Liver (tissue), 3 donors: Measurements from ENCODE around the gene NAXE.

Source experiments
- ATF3 ChIP-seq: IDR thresholded peaks from 2 replicates; pipeline ENCODE4 v1.6.1; 2016; ENCODE audit warnings: antibody characterized with exemption
- EGR1 ChIP-seq, 2 donors: IDR thresholded peaks; 2 replicates each; pipeline ENCODE4 v1.6.1; 2016 to 2018; ENCODE audit warnings: antibody characterized with exemption in 2 of 2, low read depth in 2 of 2
- HNF4A ChIP-seq, 2 donors: conservative IDR thresholded peaks; 2 replicates each; pipeline ENCODE4 v1.6.1; 2016; ENCODE audit warnings: antibody characterized with exemption in 2 of 2, mild to moderate bottlenecking in 2 of 2
- JUND ChIP-seq, 2 donors: IDR thresholded peaks; 2 replicates each; pipeline ENCODE4 v1.6.1; 2016; ENCODE audit warnings: antibody characterized with exemption in 2 of 2
- ZBTB33 ChIP-seq: IDR thresholded peaks from 2 replicates; pipeline ENCODE4 v1.6.1; 2016; ENCODE audit warnings: antibody characterized with exemption
- TF ChIP-seq, protein P1 (sequence below): fragments of 150-350 bp; IDR thresholded peaks from 2 replicates; pipeline ENCODE4 v1.5.1; 2017; ENCODE audit warnings: improper control_type of control experiment, low read depth, low read length; ENCODE audit not compliant: missing input control
- TF ChIP-seq, protein P2 (sequence below): IDR thresholded peaks from 2 replicates; pipeline ENCODE4 v1.6.1; 2016; ENCODE audit warnings: antibody characterized with exemption
- donor health status: healthy.
- donor health status: healthy.

DNA sequence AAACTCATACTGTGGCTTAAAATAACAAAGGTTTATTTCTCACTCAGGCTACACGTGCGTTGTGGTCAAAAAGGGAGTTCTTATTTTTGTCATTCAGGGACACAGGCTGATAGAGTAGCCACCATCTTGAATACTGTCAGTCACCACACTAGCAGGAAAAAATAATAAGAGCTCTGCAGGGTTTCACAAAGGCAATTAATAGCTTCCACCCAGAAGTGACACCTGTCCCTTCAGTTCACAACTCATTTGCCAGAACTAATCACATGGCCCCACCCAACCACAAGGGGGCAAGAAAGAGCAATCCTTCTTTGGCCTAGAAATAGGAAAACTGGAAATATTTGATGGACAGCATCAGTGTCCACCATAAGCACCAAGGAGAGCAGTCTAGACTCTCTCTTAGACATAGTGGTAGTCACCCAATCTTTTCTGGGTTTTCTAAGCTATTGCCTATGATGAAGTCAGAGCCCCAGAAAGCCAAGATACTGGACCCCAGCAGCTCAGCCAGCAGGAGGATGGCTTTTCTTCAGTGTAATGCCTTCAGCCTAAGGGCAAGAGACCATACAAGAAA, 35.8 kb downstream of the NAXE start:
- TF ChIP-seq, protein P1, sequence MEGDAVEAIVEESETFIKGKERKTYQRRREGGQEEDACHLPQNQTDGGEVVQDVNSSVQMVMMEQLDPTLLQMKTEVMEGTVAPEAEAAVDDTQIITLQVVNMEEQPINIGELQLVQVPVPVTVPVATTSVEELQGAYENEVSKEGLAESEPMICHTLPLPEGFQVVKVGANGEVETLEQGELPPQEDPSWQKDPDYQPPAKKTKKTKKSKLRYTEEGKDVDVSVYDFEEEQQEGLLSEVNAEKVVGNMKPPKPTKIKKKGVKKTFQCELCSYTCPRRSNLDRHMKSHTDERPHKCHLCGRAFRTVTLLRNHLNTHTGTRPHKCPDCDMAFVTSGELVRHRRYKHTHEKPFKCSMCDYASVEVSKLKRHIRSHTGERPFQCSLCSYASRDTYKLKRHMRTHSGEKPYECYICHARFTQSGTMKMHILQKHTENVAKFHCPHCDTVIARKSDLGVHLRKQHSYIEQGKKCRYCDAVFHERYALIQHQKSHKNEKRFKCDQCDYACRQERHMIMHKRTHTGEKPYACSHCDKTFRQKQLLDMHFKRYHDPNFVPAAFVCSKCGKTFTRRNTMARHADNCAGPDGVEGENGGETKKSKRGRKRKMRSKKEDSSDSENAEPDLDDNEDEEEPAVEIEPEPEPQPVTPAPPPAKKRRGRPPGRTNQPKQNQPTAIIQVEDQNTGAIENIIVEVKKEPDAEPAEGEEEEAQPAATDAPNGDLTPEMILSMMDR, result peak; percentile 47
- TF ChIP-seq EGR1 (IDR thresholded peaks at IDR 0.05; ENCODE audit: low read depth in 2 of 2) (no peak), ATF3 (no peak), ZBTB33 (no peak), HNF4A (conservative IDR thresholded peaks at IDR 0.05) (no peak), JUND (IDR thresholded peaks at IDR 0.05) (no peak)
- TF ChIP-seq, protein P2, sequence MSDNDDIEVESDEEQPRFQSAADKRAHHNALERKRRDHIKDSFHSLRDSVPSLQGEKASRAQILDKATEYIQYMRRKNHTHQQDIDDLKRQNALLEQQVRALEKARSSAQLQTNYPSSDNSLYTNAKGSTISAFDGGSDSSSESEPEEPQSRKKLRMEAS, result no peak
